Fibroblast of the aortic adventitia (primary cell): ENCODE results near the gene PRAME. TPM values are rescaled to one million over a fixed set of nuclear protein-coding genes. Genes with fewer than 3 reads are reported as not detected.

Experiments
- DNase-seq: peaks from one replicate; pipeline ENCODE4 v3.0.0-alpha.2; 2010; ENCODE audit warnings: low read depth
- H3K4me3 ChIP-seq: 2 replicates; pipeline ENCODE4 v1.5.1; 2011; ENCODE audit warnings: low read depth, mild to moderate bottlenecking, control low read depth, low read length, moderate library complexity
- total RNA-seq: library from RNA; depleted of rRNA; stranded (reverse); fragments of >200 nt; gene quantifications from 2 replicates; pipeline ENCODE4 v1.2.3, GENCODE V29; 2012; ENCODE audit warnings: low replicate concordance
- TF ChIP-seq, protein P1 (sequence below): IDR thresholded peaks from 2 replicates; pipeline ENCODE4 v1.5.1; 2011; ENCODE audit warnings: mild to moderate bottlenecking, low read length, control low read depth, inconsistent platforms; ENCODE audit not compliant: insufficient read depth

PRAME gene
- total RNA-seq, 1 donor = 0.54 TPM

DNA sequence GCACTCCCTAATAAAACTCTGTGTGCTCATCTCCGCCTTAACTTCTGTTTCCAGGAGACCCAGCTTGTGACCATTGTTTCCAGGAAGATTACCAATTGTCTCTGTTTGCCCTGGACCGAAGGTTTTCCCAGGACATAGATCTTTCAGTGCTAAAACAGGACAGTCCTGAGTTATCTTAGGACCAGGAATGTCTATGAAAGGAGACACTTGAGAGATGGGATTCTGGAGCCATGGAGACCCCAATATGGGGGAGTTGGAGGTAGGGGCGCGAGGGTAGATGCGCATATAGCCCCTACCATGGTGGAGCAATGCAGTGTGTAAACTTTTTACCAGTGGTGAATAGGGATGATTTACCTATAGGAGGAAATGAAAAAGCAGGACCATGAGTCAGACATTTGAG lies 10.2 kb upstream of the PRAME start:
- no peak overlapping the region for H3K4me3 ChIP-seq
- DNase-seq = no peak
- TF ChIP-seq, protein P1, sequence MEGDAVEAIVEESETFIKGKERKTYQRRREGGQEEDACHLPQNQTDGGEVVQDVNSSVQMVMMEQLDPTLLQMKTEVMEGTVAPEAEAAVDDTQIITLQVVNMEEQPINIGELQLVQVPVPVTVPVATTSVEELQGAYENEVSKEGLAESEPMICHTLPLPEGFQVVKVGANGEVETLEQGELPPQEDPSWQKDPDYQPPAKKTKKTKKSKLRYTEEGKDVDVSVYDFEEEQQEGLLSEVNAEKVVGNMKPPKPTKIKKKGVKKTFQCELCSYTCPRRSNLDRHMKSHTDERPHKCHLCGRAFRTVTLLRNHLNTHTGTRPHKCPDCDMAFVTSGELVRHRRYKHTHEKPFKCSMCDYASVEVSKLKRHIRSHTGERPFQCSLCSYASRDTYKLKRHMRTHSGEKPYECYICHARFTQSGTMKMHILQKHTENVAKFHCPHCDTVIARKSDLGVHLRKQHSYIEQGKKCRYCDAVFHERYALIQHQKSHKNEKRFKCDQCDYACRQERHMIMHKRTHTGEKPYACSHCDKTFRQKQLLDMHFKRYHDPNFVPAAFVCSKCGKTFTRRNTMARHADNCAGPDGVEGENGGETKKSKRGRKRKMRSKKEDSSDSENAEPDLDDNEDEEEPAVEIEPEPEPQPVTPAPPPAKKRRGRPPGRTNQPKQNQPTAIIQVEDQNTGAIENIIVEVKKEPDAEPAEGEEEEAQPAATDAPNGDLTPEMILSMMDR = no peak

DNA sequence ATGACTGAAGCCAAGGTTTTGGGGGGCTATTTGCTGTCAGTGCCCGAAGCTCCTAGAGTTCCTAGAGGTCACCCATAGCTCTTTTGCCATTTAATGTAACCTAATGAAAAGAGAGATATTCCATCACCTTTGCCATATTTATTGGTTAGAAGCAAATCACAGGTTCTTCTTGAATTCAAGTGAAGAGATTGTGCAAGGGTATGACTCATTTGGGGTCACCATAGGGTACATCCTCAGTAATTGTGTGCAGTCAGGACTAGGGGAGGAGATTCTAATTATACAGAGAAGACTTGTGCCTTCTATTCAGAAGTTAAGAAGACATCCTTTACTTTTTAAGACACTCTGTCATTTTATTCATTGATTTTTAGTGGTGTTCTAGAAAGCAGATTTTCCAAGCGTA lies 6.9 kb upstream of the PRAME start:
- H3K4me3 ChIP-seq = no peak overlapping the region
- DNase-seq = no peak
- TF ChIP-seq, protein P1 = no peak

DNA sequence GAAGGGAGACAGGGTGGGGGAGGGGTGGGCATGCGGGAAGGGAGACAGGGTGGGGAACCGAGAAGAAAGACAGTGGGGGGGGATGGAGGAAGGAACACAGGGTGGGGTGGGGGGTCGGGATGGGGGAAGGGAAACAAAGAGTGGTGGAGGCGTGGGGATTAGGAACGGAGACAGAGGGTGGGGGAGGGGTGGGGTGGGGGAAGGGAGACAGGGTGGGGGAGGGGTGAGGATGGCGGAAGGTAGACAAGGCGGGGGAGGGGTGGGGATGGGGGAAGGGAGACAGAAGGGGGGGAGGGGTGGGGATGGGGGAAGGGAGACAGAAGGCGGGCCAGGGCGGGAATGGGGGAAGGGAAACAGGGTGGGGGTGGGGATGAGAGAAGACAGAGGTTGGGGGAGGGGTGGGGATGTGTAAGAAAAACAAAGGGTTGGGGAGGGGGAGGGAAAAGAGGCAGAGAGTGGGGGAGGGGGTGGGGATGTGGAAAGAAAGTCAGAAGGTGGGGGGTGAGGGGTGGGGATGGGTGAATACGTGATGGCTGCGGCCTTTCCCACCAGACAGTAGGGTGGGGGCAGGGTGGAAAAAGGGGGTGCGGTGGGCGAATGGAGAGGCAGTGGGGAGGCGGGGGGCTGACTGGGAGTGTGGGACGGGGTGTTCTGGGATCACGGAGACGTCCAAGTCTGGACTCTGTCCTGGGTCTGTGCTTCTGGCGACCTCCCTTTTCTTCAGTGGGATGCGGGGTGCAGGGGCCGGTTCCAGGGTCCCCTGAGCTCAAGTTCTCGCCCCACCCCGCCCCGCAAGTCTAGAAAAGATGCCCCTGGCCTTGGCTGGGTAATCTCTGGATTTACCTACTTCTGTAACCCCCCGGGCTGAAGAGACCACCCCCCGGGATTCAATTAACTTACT lies 744 bp downstream of the PRAME start:
- no peak for DNase-seq
- TF ChIP-seq, protein P1 = no peak
- no peak overlapping the region for H3K4me3 ChIP-seq

DNA sequence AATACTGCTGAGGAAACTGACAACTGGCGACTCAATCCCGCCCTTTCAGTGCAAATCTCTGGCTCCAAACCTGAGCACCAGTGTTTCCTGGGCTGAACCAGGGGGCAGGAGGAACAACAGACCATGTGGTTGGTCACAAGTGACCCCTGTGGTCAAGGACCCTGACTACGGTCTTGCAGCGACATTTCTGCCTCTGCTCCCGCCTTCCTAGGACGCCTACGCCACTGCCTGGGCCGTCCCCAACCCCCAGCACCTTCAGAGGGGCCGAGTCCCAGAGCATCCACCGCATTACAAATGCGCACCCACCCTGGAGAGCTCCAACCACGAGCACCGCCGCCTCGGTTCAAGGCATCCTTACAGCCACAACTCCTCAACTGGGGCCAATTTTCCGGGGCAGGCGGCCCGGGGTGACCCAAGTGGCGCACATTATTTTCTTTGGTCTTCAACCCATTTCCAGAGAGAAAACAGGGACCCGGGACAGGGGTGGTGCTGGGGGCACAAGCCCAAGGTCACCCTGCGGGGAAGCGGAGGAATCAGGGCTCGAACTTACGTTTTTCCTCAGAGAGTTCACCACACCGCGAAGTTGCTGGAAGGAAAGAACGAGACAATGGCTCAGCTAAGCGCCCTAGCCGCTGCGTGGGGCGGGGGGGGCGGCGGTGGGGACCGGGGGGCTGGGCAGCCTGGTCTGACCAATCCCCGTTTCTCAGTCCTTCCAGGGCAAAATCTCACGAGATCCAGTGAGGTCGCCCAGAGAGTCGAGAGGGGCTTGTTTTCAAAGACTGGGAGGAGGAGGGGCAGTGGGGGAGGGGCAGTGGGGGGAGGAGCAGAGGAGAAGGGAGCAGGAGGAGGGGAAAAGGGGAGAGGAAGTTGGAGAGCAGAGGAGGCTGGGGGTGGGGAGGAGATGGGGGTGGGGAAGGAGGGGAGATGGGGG lies 1.8 kb downstream of the PRAME start:
- DNase-seq = no peak
- TF ChIP-seq, protein P1 = no peak
- H3K4me3 ChIP-seq = no peak overlapping the region

DNA sequence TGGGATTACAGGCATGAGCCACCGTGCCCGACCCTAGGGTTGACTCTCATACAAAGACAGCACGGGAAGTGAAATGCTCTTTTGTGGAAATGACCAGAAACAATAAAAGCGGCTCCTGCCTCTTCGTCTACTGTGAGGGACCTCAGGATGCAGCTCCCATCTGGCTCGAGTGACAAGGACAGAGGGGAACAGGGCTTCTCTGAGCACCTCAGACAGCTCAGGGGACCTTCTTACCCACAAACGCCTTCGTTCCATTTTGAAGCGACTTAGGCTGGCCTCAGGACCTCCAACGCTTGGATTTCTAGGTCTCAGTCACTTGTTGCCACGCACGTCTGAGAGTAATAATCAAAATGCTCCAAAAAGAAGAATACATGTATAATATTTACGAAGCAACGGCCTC lies 2.5 kb downstream of the PRAME start:
- DNase-seq = no peak
- no peak overlapping the region for H3K4me3 ChIP-seq
- TF ChIP-seq, protein P1 = no peak

DNA sequence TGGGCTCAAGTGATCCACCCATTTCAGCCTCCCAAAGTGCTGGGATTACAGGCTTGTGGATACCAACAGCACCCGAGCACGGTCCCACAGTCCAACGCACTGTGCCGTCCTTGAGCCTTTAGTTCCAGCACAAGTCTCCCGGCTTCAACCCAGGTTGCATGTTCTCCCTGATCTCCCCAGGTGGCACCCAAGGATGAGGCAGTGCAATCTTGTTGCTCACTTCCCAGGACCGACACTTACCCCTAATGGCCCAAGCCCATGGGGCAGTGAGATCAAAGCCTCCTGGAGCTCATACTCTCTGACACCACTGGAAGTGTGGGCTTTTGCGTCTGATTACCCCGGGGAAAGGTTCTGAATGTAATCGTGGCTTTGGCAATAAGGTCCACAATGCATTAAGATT lies 3.5 kb downstream of the PRAME start:
- no peak overlapping the region for H3K4me3 ChIP-seq
- TF ChIP-seq, protein P1 = no peak
- no peak for DNase-seq
